GM12865 (cell line): ENCODE data around the gene ERGIC1.

ENCODE experiments used
- DNase-seq: peaks from one replicate; pipeline ENCODE4 v3.0.0; 2010; ENCODE audit warnings: low read depth
- H3K4me3 ChIP-seq: 2 replicates; pipeline ENCODE4 v1.5.1; 2011; ENCODE audit warnings: mild to moderate bottlenecking, low read depth, low read length, control low read depth
- TF ChIP-seq, protein P1 (sequence below): IDR thresholded peaks from 2 replicates; pipeline ENCODE4 v1.5.1; 2011; ENCODE audit warnings: low read length, control low read depth, low read depth, inconsistent platforms; ENCODE audit not compliant: insufficient read depth; ENCODE audit errors: missing control alignments

ERGIC1 gene

DNA sequence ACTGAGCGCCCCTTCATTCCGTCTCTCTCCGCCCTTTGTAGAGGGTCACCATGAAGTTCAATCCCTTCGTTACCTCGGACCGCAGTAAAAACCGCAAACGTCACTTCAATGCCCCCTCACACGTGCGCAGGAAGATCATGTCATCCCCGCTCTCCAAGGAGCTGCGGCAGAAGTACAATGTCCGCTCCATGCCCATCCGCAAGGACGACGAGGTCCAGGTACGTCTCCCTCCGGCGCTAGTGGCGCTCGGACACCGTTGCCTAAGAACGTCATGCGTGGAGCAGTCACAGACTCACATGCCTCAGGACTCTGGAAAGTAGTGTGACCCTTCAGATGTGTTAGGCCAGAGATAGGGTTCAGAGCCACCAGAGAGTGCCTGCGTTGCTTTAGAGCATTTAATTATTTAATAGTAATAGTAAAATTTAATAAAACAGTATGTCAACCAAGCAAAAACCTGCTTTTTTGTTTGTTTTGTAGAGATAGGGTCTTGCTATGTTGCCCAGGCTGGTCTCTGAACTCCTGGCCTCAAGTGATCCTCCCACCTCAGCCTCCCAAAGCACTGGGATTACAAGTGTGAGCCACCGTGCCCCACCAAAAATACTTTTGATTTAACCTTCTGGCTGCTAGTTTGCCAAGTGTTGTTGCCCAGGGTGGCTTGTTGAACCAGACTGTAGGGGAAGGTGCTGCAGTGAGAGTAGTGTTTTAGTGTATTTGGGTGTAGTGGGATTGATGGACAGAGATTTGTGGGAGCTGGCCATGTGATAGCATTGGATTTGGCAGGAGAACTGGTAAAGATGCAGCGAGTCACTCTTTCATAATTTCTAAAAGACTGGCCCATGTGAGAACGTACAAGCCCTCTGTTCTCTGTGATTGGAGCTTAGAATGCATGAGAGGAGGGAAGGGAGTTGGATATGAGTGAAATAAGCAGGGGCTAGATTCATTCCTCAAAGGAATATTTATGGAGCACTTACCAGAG, 126.1 kb downstream of the ERGIC1 start:
- peak; percentile 20 for DNase-seq
- peak overlapping the region; percentile 55 for H3K4me3 ChIP-seq
- TF ChIP-seq, protein P1, sequence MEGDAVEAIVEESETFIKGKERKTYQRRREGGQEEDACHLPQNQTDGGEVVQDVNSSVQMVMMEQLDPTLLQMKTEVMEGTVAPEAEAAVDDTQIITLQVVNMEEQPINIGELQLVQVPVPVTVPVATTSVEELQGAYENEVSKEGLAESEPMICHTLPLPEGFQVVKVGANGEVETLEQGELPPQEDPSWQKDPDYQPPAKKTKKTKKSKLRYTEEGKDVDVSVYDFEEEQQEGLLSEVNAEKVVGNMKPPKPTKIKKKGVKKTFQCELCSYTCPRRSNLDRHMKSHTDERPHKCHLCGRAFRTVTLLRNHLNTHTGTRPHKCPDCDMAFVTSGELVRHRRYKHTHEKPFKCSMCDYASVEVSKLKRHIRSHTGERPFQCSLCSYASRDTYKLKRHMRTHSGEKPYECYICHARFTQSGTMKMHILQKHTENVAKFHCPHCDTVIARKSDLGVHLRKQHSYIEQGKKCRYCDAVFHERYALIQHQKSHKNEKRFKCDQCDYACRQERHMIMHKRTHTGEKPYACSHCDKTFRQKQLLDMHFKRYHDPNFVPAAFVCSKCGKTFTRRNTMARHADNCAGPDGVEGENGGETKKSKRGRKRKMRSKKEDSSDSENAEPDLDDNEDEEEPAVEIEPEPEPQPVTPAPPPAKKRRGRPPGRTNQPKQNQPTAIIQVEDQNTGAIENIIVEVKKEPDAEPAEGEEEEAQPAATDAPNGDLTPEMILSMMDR: no peak

DNA sequence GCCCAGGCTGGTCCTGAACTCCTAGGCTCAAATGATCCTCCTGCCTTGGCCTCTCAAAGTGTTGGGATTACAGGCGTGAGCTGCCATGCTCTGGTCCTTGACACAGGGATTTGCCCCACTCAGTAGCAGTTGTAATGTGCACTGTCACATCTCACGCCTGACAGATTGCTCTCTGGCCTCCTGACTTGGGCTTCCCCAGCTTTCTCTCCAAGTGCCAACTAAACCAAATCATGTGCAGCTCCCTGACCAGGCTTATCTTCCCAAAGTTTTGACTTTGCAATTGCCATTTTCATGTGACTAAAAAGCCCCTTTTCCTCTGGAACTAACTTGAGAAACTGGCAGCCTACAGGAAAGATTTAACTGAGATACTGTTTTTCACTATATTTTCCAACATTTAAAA, 135.9 kb downstream of the ERGIC1 start:
- TF ChIP-seq, protein P1: no peak
- DNase-seq: no peak
- no peak overlapping the region for H3K4me3 ChIP-seq

DNA sequence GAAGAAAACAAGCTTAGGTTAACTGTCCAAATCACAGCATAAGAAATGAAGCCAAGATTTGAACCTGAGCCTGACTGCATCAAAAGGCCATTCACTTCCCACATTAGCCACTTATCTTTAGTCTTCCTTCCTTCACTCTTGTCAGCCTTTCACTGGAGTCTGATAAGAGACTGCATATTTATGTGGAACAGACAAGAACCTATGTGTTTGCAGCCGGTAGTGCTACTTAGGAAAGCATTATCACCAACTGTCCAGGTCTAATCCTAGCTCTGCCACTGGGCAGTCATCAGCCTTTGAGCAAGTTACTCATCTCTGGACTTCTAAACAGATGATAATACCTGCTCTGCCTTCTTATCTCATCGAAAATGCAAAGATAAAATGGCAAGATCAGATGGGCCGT, 137.4 kb downstream of the ERGIC1 start:
- no peak for DNase-seq
- TF ChIP-seq, protein P1: no peak
- no peak overlapping the region for H3K4me3 ChIP-seq

DNA sequence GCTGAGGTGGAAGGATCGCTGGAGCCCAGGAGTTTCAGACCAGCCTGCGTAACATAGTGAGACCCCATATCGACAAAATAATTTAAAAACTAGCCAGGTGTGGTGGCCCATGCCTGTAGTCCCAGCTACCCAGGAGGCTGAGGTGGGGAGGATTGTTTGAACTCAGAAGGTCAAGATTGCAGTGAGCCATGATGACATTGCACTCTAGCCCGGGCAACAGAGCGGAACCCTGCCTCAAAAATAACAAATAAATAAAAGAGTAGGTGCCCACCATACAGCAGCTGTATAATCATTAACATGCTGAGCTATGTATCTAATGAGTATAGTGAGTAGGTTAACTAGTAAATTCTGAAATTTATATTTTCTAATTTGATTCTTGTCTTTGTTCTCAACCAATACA, 138.5 kb downstream of the ERGIC1 start:
- TF ChIP-seq, protein P1: no peak
- H3K4me3 ChIP-seq: no peak overlapping the region
- DNase-seq: no peak

DNA sequence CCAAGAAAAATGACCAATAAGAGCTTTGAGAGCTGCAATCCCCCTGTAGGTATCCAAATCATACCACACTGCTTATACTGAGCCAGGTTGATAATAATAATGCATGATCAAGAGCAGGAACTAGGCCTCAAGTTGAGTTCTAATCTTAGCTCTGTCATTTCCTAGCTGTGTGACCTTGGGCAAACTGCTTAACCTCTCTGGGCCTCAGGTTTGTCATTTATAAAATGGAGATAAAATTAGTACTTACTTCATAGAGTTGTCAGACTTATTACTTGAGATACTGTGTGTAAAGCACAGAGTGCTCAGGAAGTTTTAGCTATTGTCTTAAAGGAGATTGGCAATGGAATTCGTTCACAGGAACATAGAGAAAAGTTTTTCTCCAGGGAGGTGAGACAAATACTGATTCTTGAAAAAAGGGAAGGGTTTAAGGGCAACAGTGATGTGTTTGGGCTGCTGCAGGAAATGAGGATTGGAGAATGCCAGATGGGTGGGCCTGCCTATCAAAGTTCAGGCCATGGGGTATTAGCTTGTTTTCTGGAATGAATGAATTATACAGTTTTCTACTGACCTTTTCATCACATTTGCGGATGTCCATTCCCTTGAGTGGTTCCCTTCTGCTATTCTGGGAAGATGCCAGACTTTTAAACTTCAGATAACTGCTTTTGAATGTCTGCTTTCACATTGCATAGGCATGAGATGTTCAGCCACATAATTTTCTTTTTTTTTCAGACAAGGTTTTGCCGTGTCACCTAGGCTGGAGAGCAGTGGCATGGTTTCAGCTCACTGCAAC, 139.3 kb downstream of the ERGIC1 start:
- no peak overlapping the region for H3K4me3 ChIP-seq
- TF ChIP-seq, protein P1: no peak
- DNase-seq: no peak

DNA sequence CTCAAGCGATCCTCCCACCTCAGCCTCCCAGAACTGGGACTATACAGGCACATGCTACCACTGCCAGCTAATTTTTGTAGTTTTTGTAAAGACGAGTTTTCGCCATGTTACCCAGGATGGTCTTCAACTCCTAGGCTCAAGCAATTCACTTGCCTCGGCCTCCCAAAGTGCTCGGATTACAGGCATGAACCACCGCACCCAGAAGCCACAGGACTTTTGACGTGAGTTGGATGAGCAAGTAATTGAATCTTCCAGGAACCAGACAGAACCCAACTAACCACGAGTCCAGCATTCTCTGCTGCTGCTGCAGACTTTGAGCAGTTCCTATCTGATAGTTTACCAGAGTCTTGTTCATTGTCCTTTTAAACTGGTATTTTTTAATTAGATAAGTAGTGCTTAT, 139.9 kb downstream of the ERGIC1 start:
- DNase-seq: no peak
- no peak overlapping the region for H3K4me3 ChIP-seq
- TF ChIP-seq, protein P1: no peak
